ENCODE data around the gene EXOSC10. TPM values are rescaled to one million over a fixed set of nuclear protein-coding genes. Genes with fewer than 3 reads are reported as not detected.

The EXOSC10 gene
- total and polyA plus RNA-seq, 9 of the 15 experiments (the other 6 are each of a cell fraction or from before 2014, with no cell fraction given), result 23.4 to 150 (median 105) TPM

DNA sequence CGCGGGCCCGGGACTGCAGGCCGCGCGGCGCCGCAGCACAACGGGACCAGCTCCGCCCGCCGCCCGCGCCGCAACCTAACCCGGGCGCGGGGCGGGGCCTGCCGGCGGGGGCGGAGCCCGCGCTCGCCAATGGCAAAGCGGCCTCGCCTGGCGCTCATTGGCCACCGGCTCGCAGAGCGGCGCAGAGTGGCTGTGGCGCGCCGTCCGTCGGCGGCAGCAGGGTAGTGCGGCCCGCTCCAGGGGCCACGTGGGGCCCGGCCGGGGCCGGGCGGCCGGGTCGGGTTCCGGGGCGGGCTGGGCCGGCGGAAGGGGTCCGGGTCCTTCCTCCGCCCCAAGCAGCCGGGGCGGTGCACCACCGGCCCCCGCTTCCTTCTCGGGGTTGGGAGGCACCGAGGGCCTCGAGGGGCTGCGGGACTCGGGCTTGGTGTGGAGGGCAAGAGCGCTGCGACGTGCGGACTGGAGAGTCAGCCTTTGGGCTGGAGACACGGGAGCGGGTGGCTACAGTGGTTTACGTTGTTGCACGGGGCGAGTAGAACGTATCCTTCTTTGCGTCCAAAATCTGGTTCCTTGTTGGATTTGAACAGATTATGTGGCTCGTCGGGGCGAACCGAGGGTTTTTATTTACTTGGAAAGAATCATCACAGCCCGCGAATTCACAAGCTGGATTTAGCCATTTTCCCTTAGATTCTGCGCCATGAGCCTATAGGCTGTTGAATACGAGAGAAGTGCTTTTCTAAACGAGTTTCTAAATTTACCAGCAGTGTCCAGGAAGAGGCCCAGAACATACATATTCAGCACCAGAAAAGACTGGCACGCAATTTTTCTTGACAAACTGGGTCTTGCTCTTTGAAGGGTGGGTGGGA lies 39.5 kb downstream of the EXOSC10 start, which contains the start of gene SRM (continued):
- TF ChIP-seq, protein P1, sequence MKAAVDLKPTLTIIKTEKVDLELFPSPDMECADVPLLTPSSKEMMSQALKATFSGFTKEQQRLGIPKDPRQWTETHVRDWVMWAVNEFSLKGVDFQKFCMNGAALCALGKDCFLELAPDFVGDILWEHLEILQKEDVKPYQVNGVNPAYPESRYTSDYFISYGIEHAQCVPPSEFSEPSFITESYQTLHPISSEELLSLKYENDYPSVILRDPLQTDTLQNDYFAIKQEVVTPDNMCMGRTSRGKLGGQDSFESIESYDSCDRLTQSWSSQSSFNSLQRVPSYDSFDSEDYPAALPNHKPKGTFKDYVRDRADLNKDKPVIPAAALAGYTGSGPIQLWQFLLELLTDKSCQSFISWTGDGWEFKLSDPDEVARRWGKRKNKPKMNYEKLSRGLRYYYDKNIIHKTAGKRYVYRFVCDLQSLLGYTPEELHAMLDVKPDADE (conservative IDR thresholded peaks at IDR 0.05; ENCODE audit: control insufficient read depth, low read depth, low read length), result peak; percentile 92
- TF ChIP-seq GATAD2B (IDR thresholded peaks at IDR 0.05; ENCODE audit: borderline replicate concordance), result peak; percentile 92
- TF ChIP-seq PHF8 (IDR thresholded peaks at IDR 0.05; ENCODE audit: borderline replicate concordance, low read length), result peak; percentile 94
- TF ChIP-seq, protein P2, sequence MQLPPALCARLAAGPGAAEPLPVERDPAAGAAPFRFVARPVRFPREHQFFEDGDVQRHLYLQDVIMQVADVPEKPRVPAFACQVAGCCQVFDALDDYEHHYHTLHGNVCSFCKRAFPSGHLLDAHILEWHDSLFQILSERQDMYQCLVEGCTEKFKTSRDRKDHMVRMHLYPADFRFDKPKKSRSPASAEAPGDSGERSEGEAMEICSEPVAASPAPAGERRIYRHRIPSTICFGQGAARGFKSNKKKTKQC (CRISPR knock-in tag; IDR thresholded peaks at IDR 0.05), result peak; percentile 33; the same call in 1 of the 2 replicates
- no peak for TF ChIP-seq ZNF696 (CRISPR knock-in tag; conservative IDR thresholded peaks at IDR 0.05)
- TF ChIP-seq CREM (IDR thresholded peaks at IDR 0.05; ENCODE audit: low read depth), result peak; percentile 55
- TF ChIP-seq, protein P3, sequence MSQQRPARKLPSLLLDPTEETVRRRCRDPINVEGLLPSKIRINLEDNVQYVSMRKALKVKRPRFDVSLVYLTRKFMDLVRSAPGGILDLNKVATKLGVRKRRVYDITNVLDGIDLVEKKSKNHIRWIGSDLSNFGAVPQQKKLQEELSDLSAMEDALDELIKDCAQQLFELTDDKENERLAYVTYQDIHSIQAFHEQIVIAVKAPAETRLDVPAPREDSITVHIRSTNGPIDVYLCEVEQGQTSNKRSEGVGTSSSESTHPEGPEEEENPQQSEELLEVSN (IDR thresholded peaks at IDR 0.05; ENCODE audit: borderline replicate concordance in 1 of 2, extremely low read depth in 1 of 2, insufficient read depth in 1 of 2, insufficient read length in 1 of 2, low read depth in 1 of 2, low read length in 1 of 2, poor library complexity in 1 of 2, severe bottlenecking in 1 of 2), result peak; percentile 79 to 90
- TF ChIP-seq, protein P4, sequence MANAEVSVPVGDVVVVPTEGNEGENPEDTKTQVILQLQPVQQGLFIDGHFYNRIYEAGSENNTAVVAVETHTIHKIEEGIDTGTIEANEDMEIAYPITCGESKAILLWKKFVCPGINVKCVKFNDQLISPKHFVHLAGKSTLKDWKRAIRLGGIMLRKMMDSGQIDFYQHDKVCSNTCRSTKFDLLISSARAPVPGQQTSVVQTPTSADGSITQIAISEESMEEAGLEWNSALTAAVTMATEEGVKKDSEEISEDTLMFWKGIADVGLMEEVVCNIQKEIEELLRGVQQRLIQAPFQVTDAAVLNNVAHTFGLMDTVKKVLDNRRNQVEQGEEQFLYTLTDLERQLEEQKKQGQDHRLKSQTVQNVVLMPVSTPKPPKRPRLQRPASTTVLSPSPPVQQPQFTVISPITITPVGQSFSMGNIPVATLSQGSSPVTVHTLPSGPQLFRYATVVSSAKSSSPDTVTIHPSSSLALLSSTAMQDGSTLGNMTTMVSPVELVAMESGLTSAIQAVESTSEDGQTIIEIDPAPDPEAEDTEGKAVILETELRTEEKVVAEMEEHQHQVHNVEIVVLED (CRISPR knock-in tag; IDR thresholded peaks at IDR 0.05), result peak; percentile 76
- TF ChIP-seq, protein P5, sequence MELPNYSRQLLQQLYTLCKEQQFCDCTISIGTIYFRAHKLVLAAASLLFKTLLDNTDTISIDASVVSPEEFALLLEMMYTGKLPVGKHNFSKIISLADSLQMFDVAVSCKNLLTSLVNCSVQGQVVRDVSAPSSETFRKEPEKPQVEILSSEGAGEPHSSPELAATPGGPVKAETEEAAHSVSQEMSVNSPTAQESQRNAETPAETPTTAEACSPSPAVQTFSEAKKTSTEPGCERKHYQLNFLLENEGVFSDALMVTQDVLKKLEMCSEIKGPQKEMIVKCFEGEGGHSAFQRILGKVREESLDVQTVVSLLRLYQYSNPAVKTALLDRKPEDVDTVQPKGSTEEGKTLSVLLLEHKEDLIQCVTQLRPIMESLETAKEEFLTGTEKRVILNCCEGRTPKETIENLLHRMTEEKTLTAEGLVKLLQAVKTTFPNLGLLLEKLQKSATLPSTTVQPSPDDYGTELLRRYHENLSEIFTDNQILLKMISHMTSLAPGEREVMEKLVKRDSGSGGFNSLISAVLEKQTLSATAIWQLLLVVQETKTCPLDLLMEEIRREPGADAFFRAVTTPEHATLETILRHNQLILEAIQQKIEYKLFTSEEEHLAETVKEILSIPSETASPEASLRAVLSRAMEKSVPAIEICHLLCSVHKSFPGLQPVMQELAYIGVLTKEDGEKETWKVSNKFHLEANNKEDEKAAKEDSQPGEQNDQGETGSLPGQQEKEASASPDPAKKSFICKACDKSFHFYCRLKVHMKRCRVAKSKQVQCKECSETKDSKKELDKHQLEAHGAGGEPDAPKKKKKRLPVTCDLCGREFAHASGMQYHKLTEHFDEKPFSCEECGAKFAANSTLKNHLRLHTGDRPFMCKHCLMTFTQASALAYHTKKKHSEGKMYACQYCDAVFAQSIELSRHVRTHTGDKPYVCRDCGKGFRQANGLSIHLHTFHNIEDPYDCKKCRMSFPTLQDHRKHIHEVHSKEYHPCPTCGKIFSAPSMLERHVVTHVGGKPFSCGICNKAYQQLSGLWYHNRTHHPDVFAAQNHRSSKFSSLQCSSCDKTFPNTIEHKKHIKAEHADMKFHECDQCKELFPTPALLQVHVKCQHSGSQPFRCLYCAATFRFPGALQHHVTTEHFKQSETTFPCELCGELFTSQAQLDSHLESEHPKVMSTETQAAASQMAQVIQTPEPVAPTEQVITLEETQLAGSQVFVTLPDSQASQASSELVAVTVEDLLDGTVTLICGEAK (IDR thresholded peaks at IDR 0.05), result peak; percentile 72
- TF ChIP-seq, protein P5 (CRISPR knock-in tag; IDR thresholded peaks at IDR 0.05), result no peak

Measured in K562 (cell line).